Smooth muscle cell (in vitro differentiated cells): ENCODE results near the gene ZDHHC4. TPM values are rescaled to one million over a fixed set of nuclear protein-coding genes. Genes with fewer than 3 reads are reported as not detected.
A peak's percentile ranks its signal among the peaks of the same experiment; 100 is the strongest.
"Not testable (repeated sequence)": the region's sequence is repeated elsewhere in the genome, so short reads cannot be mapped to it uniquely, and the experiment has no call there.

Source experiments
- DNase-seq: peaks from one replicate; lab custom pipeline; 2025; ENCODE audit not compliant: unreplicated experiment; lab: John Stamatoyannopoulos, UW
- H2AFZ ChIP-seq: fragments of 200-600 bp; sonication (generic); 2 replicates; pipeline ENCODE4 v1.6.0; 2016; ENCODE audit warnings: antibody characterized with exemption, low read depth, mild to moderate bottlenecking
- H3F3A ChIP-seq: fragments of 200-600 bp; sonication (generic); 2 replicates; pipeline ENCODE4 v1.6.0; 2017; ENCODE audit warnings: antibody characterized with exemption, low read depth
- H3K27ac ChIP-seq: fragments of 200-600 bp; sonication (generic); 2 replicates; pipeline ENCODE4 v1.5.1; 2016; ENCODE audit warnings: low read depth, mild to moderate bottlenecking
- H3K27me3 ChIP-seq: fragments of 200-600 bp; sonication (generic); 2 replicates; pipeline ENCODE4 v1.6.1; 2016; ENCODE audit warnings: low read depth, mild to moderate bottlenecking
- H3K36me3 ChIP-seq: fragments of 200-600 bp; sonication (generic); 2 replicates; pipeline ENCODE4 v1.5.1; 2016; ENCODE audit warnings: low read depth
- H3K4me1 ChIP-seq: fragments of 200-600 bp; sonication (generic); 2 replicates; pipeline ENCODE4 v1.5.1; 2016; ENCODE audit warnings: low read depth
- H3K4me2 ChIP-seq: fragments of 200-600 bp; sonication (generic); 2 replicates; pipeline ENCODE4 v1.6.0; 2016; ENCODE audit warnings: mild to moderate bottlenecking
- H3K4me3 ChIP-seq: fragments of 200-600 bp; sonication (generic); 2 replicates; pipeline ENCODE4 v1.5.1; 2016; ENCODE audit warnings: mild to moderate bottlenecking
- H3K79me2 ChIP-seq: fragments of 200-600 bp; sonication (generic); 2 replicates; pipeline ENCODE4 v1.6.0; 2016; ENCODE audit warnings: low read depth, mild to moderate bottlenecking
- H3K9ac ChIP-seq: fragments of 200-600 bp; sonication (generic); 2 replicates; pipeline ENCODE4 v1.6.0; 2016; ENCODE audit warnings: low read depth
- H3K9me3 ChIP-seq: fragments of 200-600 bp; sonication (generic); replicated peaks from 2 replicates; pipeline ENCODE4 v1.5.1; 2016; ENCODE audit warnings: low read depth
- H4K20me1 ChIP-seq: fragments of 200-600 bp; sonication (generic); 2 replicates; pipeline ENCODE4 v1.6.0; 2016; ENCODE audit warnings: low read depth
- CTCF ChIP-seq: fragments of 200-600 bp; sonication (generic); IDR thresholded peaks from 2 replicates; pipeline ENCODE4 v1.5.1; 2017; ENCODE audit warnings: borderline replicate concordance, mild to moderate bottlenecking, antibody characterized with exemption; ENCODE audit not compliant: insufficient read depth, poor library complexity, severe bottlenecking
- WGBS: methylation state at CpG from one replicate; pipeline ENCODE4 v1.1.7; 2016; ENCODE audit warnings: low lambda C conversion rate; 5-methylcytosine and 5-hydroxymethylcytosine counted together
- polyA plus RNA-seq: library from polyadenylated mRNA; unstranded; fragments of >200 nt; fragmentation: Nextera tagmentation; extraction: Ambion mirVana; gene quantifications from 2 replicates; pipeline ENCODE4 v1.2.1, GENCODE V29; 2016
- total RNA-seq: library from RNA; depleted of rRNA; stranded (reverse); fragments of >200 nt; gene quantifications from 2 replicates; pipeline ENCODE4 v1.2.3, GENCODE V29; 2014

The ZDHHC4 gene
- total and polyA plus RNA-seq, 2 experiments from 2014 or later: 55.8 to 86.8 TPM

GRCh38 chr7:6576024-6576866 is 1.0 kb upstream of the ZDHHC4 start:
- 85% methylated on average over 14 of the region's 14 CpGs for WGBS
- Histone ChIP-seq H3K79me2 (no peaks in the 10 kb centered on the region), H2AFZ (no peak overlapping the region), H3K4me3 (peak overlapping the region; percentile 72), H4K20me1 (no peaks in the 10 kb centered on the region), H3K9me3 (no peaks in the 10 kb centered on the region), H3K36me3 (no peaks in the 10 kb centered on the region), H3F3A (no peaks in the 10 kb centered on the region), H3K4me2 (peak overlapping the region; percentile 95), H3K4me1 (peaks cover 6% of the 10 kb centered on the region), H3K9ac (no peak overlapping the region), H3K27ac (no peak overlapping the region), H3K27me3 (no peaks in the 10 kb centered on the region)
- no peak for DNase-seq
- TF ChIP-seq CTCF: no peak

GRCh38 chr7:6576867-6577368 is 336 bp upstream of the ZDHHC4 start:
- peak overlapping the region; percentile 88 for H3K27ac ChIP-seq
- not testable (repeated sequence) for H3K9me3 ChIP-seq, H3F3A ChIP-seq, DNase-seq, H4K20me1 ChIP-seq, H3K4me1 ChIP-seq, H3K27me3 ChIP-seq, H3K36me3 ChIP-seq, H3K79me2 ChIP-seq
- H3K4me2 ChIP-seq: peak overlapping the region; percentile 95
- peak overlapping the region; percentile 72 for H3K4me3 ChIP-seq
- H3K9ac ChIP-seq: peak overlapping the region; percentile 94
- peak overlapping the region; percentile 86 for H2AFZ ChIP-seq
- 38% methylated on average over 14 of the region's 14 CpGs for WGBS

- TF ChIP-seq CTCF: no peak
- Histone ChIP-seq H3K79me2 (no peaks in the 10 kb centered on the region), H3K4me2 (peak overlapping the region; percentile 95), H3K36me3 (peaks cover 14% of the 10 kb centered on the region), H3K4me3 (peak overlapping the region; percentile 72), H3K9ac (peak overlapping the region; percentile 94), H4K20me1 (no peaks in the 10 kb centered on the region), H3F3A (no peaks in the 10 kb centered on the region), H3K9me3 (no peaks in the 10 kb centered on the region), H3K4me1 (peaks cover 6% of the 10 kb centered on the region), H3K27me3 (no peaks in the 10 kb centered on the region), H3K27ac (peak overlapping the region; percentile 88), H2AFZ (no peak overlapping the region)
- DNase-seq: no peak
- WGBS: 93% methylated on average over 18 of the region's 18 CpGs
Measured at GRCh38 chr7:6578114-6579084, 1.1 kb downstream of the ZDHHC4 start.

GRCh38 chr7:6579446-6579845 is 2.2 kb downstream of the ZDHHC4 start:
- DNase-seq: no peak
- H3K9ac ChIP-seq: no peak overlapping the region
- H3K36me3 ChIP-seq: peaks cover 14% of the 10 kb centered on the region
- H3K4me1 ChIP-seq: peaks cover 6% of the 10 kb centered on the region
- H3K27me3 ChIP-seq: no peaks in the 10 kb centered on the region
- H3K4me2 ChIP-seq: no peak overlapping the region
- TF ChIP-seq CTCF: no peak
- no peaks in the 10 kb centered on the region for H4K20me1 ChIP-seq
- H3K4me3 ChIP-seq: no peak overlapping the region
- H3F3A ChIP-seq: no peaks in the 10 kb centered on the region
- WGBS: 98% methylated on average over 4 of the region's 4 CpGs
- no peaks in the 10 kb centered on the region for H3K9me3 ChIP-seq
- no peak overlapping the region for H2AFZ ChIP-seq
- H3K27ac ChIP-seq: no peak overlapping the region
- H3K79me2 ChIP-seq: no peaks in the 10 kb centered on the region

GRCh38 chr7:6585746-6586432 is 8.6 kb downstream of the ZDHHC4 start:
- not testable (repeated sequence) for H3K4me1 ChIP-seq, H3K9me3 ChIP-seq, H3K4me2 ChIP-seq, H3K79me2 ChIP-seq, H3K4me3 ChIP-seq, H3K27ac ChIP-seq, DNase-seq, H2AFZ ChIP-seq, H3K9ac ChIP-seq, H4K20me1 ChIP-seq, H3K27me3 ChIP-seq
- H3K36me3 ChIP-seq: peaks cover 14% of the 10 kb centered on the region
- 97% methylated on average over 8 of the region's 8 CpGs for WGBS
- peaks cover 11% of the 10 kb centered on the region for H3F3A ChIP-seq
